WTC11 (cell line): ENCODE data around the gene NTRK3. TPM values are rescaled to one million over a fixed set of nuclear protein-coding genes. Genes with fewer than 3 reads are reported as not detected.

Experiments used
- ATAC-seq: fragments of 200-7000 bp; cut with Tn5 transposase; 2 replicates; pipeline ENCODE4 v1.10.0; 2021; ENCODE audit warnings: mild to moderate bottlenecking, moderate library complexity
- CTCF ChIA-PET: fragments of 300-600 bp; sonication (Branson Sonifier 250); formaldehyde crosslinking; loops from one replicate; lab custom pipeline; 2021; ENCODE audit warnings: antibody characterized with exemption; lab: Charles Lee
- POLR2A ChIA-PET: fragments of 350-600 bp; sonication (Branson Sonifier 250); formaldehyde crosslinking; loops from one replicate; lab custom pipeline; 2021; ENCODE audit warnings: antibody characterized with exemption; lab: Charles Lee
- DNase-seq: peaks from one replicate; pipeline ENCODE4 v3.0.0; 2021; ENCODE audit warnings: low spot score
- H3K27ac Mint-ChIP-seq: 2 replicates; pipeline ENCODE4 v1.8.0; 2021; ENCODE audit warnings: mixed read lengths
- H3K27me3 Mint-ChIP-seq: 2 replicates; pipeline ENCODE4 v1.8.0; 2021; ENCODE audit warnings: low read depth, mild to moderate bottlenecking, moderate library complexity, mixed read lengths
- H3K36me3 Mint-ChIP-seq: 2 replicates; pipeline ENCODE4 v1.8.0; 2021; ENCODE audit warnings: mixed read lengths
- H3K4me1 Mint-ChIP-seq: 2 replicates; pipeline ENCODE4 v1.8.0; 2022; ENCODE audit warnings: mixed read lengths
- H3K4me3 Mint-ChIP-seq: 2 replicates; pipeline ENCODE4 v1.8.0; 2021; ENCODE audit warnings: mild to moderate bottlenecking, moderate library complexity, mixed read lengths
- H3K9me3 Mint-ChIP-seq: 2 replicates; pipeline ENCODE4 v1.8.0; 2021; ENCODE audit warnings: mixed read lengths
- AR ChIP-seq: fragments of 250-450 bp; sonication (Bioruptor Pico); IDR thresholded peaks from 2 replicates; pipeline ENCODE4 v1.9.0; 2021; ENCODE audit warnings: mild to moderate bottlenecking
- ATF3 ChIP-seq: sonication (generic); formaldehyde crosslinking; conservative IDR thresholded peaks from 2 replicates; pipeline ENCODE4 v1.8.1; 2022; ENCODE audit warnings: mild to moderate bottlenecking, missing genetic modification reagents
- CDX4 ChIP-seq: fragments of 250-450 bp; sonication (Bioruptor Pico); IDR thresholded peaks from 2 replicates; pipeline ENCODE4 v1.9.0; 2021; ENCODE audit warnings: moderate library complexity, mild to moderate bottlenecking, inconsistent platforms, borderline replicate concordance
- E2F4 ChIP-seq: sonication (generic); formaldehyde crosslinking; IDR thresholded peaks from 2 replicates; pipeline ENCODE4 v1.8.1; 2022; ENCODE audit warnings: low read depth, mild to moderate bottlenecking, moderate library complexity, missing genetic modification reagents, borderline replicate concordance
- FOXK1 ChIP-seq: sonication (generic); formaldehyde crosslinking; IDR thresholded peaks from 2 replicates; pipeline ENCODE4 v1.8.0; 2022; ENCODE audit warnings: mild to moderate bottlenecking, moderate library complexity, missing genetic modification reagents
- HMGA2 ChIP-seq: fragments of 250-450 bp; sonication (Bioruptor Pico); IDR thresholded peaks from 2 replicates; pipeline ENCODE4 v1.4.0; 2021; ENCODE audit warnings: mild to moderate bottlenecking, moderate library complexity
- IRF2 ChIP-seq: sonication (generic); formaldehyde crosslinking; IDR thresholded peaks from 2 replicates; pipeline ENCODE4 v1.8.0; 2022; ENCODE audit warnings: low read depth, missing genetic modification reagents, borderline replicate concordance
- KAT7 ChIP-seq: sonication (generic); formaldehyde crosslinking; IDR thresholded peaks from 2 replicates; pipeline ENCODE4 v1.8.1; 2023; ENCODE audit warnings: missing genetic modification reagents, mild to moderate bottlenecking, borderline replicate concordance
- MYBL2 ChIP-seq: sonication (generic); formaldehyde crosslinking; IDR thresholded peaks from 2 replicates; pipeline ENCODE4 v1.8.1; 2023; ENCODE audit warnings: mild to moderate bottlenecking, moderate library complexity, missing genetic modification reagents
- NFE2L1 ChIP-seq: sonication (generic); formaldehyde crosslinking; IDR thresholded peaks from 2 replicates; pipeline ENCODE4 v1.8.1; 2023; ENCODE audit warnings: missing genetic modification reagents
- NR3C1 ChIP-seq: sonication (generic); formaldehyde crosslinking; conservative IDR thresholded peaks from 2 replicates; pipeline ENCODE4 v1.8.1; 2023; ENCODE audit warnings: low read depth, mild to moderate bottlenecking, missing genetic modification reagents
- PREB ChIP-seq: sonication (generic); formaldehyde crosslinking; IDR thresholded peaks from 2 replicates; pipeline ENCODE4 v1.8.1; 2022; ENCODE audit warnings: mild to moderate bottlenecking, missing genetic modification reagents, moderate library complexity, borderline replicate concordance
- RELA ChIP-seq: sonication (generic); formaldehyde crosslinking; IDR thresholded peaks from 2 replicates; pipeline ENCODE4 v1.8.1; 2022; ENCODE audit warnings: missing genetic modification reagents, mild to moderate bottlenecking, borderline replicate concordance
- SMAD4 ChIP-seq: sonication (generic); formaldehyde crosslinking; IDR thresholded peaks from 2 replicates; pipeline ENCODE4 v1.8.0; 2022; ENCODE audit warnings: mild to moderate bottlenecking, missing genetic modification reagents
- SP1 ChIP-seq: sonication (generic); formaldehyde crosslinking; conservative IDR thresholded peaks from 2 replicates; pipeline ENCODE4 v1.8.1; 2022; ENCODE audit warnings: missing genetic modification reagents
- STAT6 ChIP-seq: sonication (generic); formaldehyde crosslinking; conservative IDR thresholded peaks from 2 replicates; pipeline ENCODE4 v1.8.1; 2023; ENCODE audit warnings: mild to moderate bottlenecking, low read depth, missing genetic modification reagents, moderate library complexity
- TEAD4 ChIP-seq: sonication (generic); formaldehyde crosslinking; IDR thresholded peaks from 2 replicates; pipeline ENCODE4 v1.8.0; 2022; ENCODE audit warnings: mild to moderate bottlenecking, missing genetic modification reagents
- TP53 ChIP-seq: sonication (generic); formaldehyde crosslinking; IDR thresholded peaks from 2 replicates; pipeline ENCODE4 v1.8.1; 2023; ENCODE audit warnings: mild to moderate bottlenecking, missing genetic modification reagents
- ZBTB21 ChIP-seq: sonication (generic); formaldehyde crosslinking; IDR thresholded peaks from 2 replicates; pipeline ENCODE4 v1.8.1; 2023; ENCODE audit warnings: mild to moderate bottlenecking, missing genetic modification reagents, borderline replicate concordance
- ZNF263 ChIP-seq: sonication (generic); formaldehyde crosslinking; IDR thresholded peaks from 2 replicates; pipeline ENCODE4 v1.8.1; 2022; ENCODE audit warnings: low read depth, mild to moderate bottlenecking, moderate library complexity, missing genetic modification reagents
- ZNF396 ChIP-seq: fragments of 250-450 bp; sonication (Bioruptor Pico); IDR thresholded peaks from 2 replicates; pipeline ENCODE4 v1.8.0; 2021; ENCODE audit warnings: mild to moderate bottlenecking, moderate library complexity, borderline replicate concordance
- ZNF423 ChIP-seq: fragments of 250-450 bp; sonication (Bioruptor Pico); IDR thresholded peaks from 2 replicates; pipeline ENCODE4 v2.1.2; 2022; ENCODE audit warnings: mild to moderate bottlenecking, moderate library complexity
- total RNA-seq: library from RNA; stranded (reverse); gene quantifications from 3 replicates; pipeline ENCODE4 v1.2.3, GENCODE V29; 2021

The NTRK3 gene
- total RNA-seq, 1 experiment from 2014 or later, result 12.3 TPM

- TF ChIP-seq STAT6 (CRISPR knock-in tag) (no peak), FOXK1 (CRISPR knock-in tag) (no peak), NR3C1 (CRISPR knock-in tag) (no peak), E2F4 (CRISPR knock-in tag) (no peak), ZNF263 (CRISPR knock-in tag) (no peak), TP53 (CRISPR knock-in tag) (no peak), KAT7 (CRISPR knock-in tag) (no peak)
These were observed 94.9 kb downstream of the NTRK3 start (continued) for GRCh38 chr15:88161636-88162035.

GRCh38 chr15:88155310-88155709 lies 101.2 kb downstream of the NTRK3 start:
- DNase-seq (no peak), ATAC-seq (no peak)
- H3K27me3 Mint-ChIP-seq, result no peaks in the 10 kb centered on the region
- no peaks in the 10 kb centered on the region for H3K36me3 Mint-ChIP-seq
- H3K4me3 Mint-ChIP-seq, result no peak overlapping the region
- ChIA-PET CTCF (no interaction called here), POLR2A (no interaction called here)
- peaks cover 30% of the 10 kb centered on the region for H3K4me1 Mint-ChIP-seq
- no peak overlapping the region for H3K27ac Mint-ChIP-seq
- H3K9me3 Mint-ChIP-seq, result peaks cover 10% of the 10 kb centered on the region
- TF ChIP-seq ZBTB21 (CRISPR knock-in tag), result no peak
- no peak for TF ChIP-seq PREB (CRISPR knock-in tag)
- TF ChIP-seq MYBL2 (CRISPR knock-in tag), result no peak
- TF ChIP-seq ATF3 (CRISPR knock-in tag), result no peak
- TF ChIP-seq ZNF423, result no peak

GRCh38 chr15:88152672-88153071 lies 103.9 kb downstream of the NTRK3 start:
- ChIA-PET POLR2A (no interaction called here), CTCF (no interaction called here)
- Mint-ChIP-seq H3K4me3 (no peak overlapping the region), H3K36me3 (no peaks in the 10 kb centered on the region), H3K9me3 (peaks cover 10% of the 10 kb centered on the region)
- DNase-seq (no peak), ATAC-seq (no peak)
- TF ChIP-seq SMAD4 (no peak), IRF2 (no peak), SP1 (no peak), HMGA2 (no peak), CDX4 (no peak), ZNF396 (no peak), NFE2L1 (CRISPR knock-in tag) (no peak), ZNF263 (CRISPR knock-in tag) (no peak), TEAD4 (CRISPR knock-in tag) (no peak), ZBTB21 (CRISPR knock-in tag) (no peak), AR (CRISPR knock-in tag) (no peak), MYBL2 (CRISPR knock-in tag) (no peak), PREB (CRISPR knock-in tag) (no peak), RELA (no peak)
- TF ChIP-seq, all 79 proteins: peak for 0
- H3K27ac Mint-ChIP-seq, result no peak overlapping the region
- H3K27me3 Mint-ChIP-seq, result no peaks in the 10 kb centered on the region
- H3K4me1 Mint-ChIP-seq, result peaks cover 30% of the 10 kb centered on the region
